ENCODE results near the gene TTC17.
"Not testable (repeated sequence)": the region's sequence is repeated elsewhere in the genome, so short reads cannot be mapped to it uniquely, and the experiment has no call there.

The TTC17 gene

GRCh38 chr11:43427971-43428370 is 69.3 kb downstream of the TTC17 start:
- TF ChIP-seq, protein P1, sequence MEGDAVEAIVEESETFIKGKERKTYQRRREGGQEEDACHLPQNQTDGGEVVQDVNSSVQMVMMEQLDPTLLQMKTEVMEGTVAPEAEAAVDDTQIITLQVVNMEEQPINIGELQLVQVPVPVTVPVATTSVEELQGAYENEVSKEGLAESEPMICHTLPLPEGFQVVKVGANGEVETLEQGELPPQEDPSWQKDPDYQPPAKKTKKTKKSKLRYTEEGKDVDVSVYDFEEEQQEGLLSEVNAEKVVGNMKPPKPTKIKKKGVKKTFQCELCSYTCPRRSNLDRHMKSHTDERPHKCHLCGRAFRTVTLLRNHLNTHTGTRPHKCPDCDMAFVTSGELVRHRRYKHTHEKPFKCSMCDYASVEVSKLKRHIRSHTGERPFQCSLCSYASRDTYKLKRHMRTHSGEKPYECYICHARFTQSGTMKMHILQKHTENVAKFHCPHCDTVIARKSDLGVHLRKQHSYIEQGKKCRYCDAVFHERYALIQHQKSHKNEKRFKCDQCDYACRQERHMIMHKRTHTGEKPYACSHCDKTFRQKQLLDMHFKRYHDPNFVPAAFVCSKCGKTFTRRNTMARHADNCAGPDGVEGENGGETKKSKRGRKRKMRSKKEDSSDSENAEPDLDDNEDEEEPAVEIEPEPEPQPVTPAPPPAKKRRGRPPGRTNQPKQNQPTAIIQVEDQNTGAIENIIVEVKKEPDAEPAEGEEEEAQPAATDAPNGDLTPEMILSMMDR (conservative IDR thresholded peaks at IDR 0.05; ENCODE audit: low read length), result no peak
- no peak for DNase-seq (ENCODE audit: low read depth)

GRCh38 chr11:43430916-43431315 is 72.2 kb downstream of the TTC17 start:
- not testable (repeated sequence) for DNase-seq (ENCODE audit: low read depth); H3K4me3 ChIP-seq (ENCODE audit: low read length)

More at GRCh38 chr11:43427971-43428370, 69.3 kb downstream of the TTC17 start:
- no peak overlapping the region for H3K4me3 ChIP-seq (ENCODE audit: low read length)

GRCh38 chr11:43434893-43435292 is 76.2 kb downstream of the TTC17 start:
- no peak overlapping the region for H3K4me3 ChIP-seq (ENCODE audit: low read length)
- no peak for DNase-seq (ENCODE audit: low read depth)
- TF ChIP-seq, protein P1 (conservative IDR thresholded peaks at IDR 0.05; ENCODE audit: low read length), result no peak

GRCh38 chr11:43440486-43440885 is 81.8 kb downstream of the TTC17 start:
- TF ChIP-seq, protein P1 (conservative IDR thresholded peaks at IDR 0.05; ENCODE audit: low read length), result no peak
- DNase-seq (ENCODE audit: low read depth), result no peak
- H3K4me3 ChIP-seq (ENCODE audit: low read length), result no peak overlapping the region

DNA sequence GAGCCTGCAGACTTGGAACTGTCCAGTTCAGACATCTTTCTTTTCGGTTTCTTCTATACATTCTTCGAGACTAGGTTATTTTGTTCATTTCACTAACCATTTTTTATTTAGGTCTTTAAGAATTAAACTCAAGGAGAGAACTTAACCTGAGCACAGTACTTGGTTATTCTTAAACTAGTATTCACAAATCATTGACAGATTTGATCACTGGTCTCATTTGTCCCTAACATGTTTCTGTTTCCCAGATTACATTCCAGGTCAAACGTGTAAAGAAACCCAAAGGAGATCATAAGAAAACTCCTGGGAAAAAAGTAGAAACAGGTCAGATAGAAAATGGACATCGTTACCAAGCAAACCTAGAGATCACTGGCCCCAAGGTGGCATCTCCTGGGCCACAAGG is 85.1 kb downstream of the TTC17 start:
- TF ChIP-seq, protein P1 (conservative IDR thresholded peaks at IDR 0.05; ENCODE audit: low read length), result no peak
- no peak for DNase-seq (ENCODE audit: low read depth)
- H3K4me3 ChIP-seq (ENCODE audit: low read length), result no peak overlapping the region

DNA sequence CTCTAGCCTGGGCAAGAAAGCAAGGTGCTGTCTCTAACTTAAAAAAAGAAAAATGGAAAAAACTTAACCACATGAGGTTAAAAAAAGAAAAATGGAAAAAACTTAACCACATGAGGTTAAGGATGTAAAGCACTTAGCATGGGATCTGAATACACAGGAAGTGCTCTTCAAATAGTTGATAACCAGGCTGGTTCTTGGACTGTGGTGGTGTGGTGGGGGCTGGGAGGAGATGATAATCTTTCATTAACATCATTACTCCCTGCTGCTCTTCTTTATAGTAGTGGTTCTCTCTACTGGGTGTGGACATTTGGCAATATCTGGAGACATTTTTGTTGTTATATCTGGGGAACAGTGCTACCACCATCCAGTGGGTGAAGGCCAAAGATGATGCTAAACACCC is 88.4 kb downstream of the TTC17 start:
- no peak for DNase-seq (ENCODE audit: low read depth)
- H3K4me3 ChIP-seq (ENCODE audit: low read length), result no peak overlapping the region

GRCh38 chr11:43458486-43458885 is 99.8 kb downstream of the TTC17 start:
- TF ChIP-seq, protein P1 (conservative IDR thresholded peaks at IDR 0.05; ENCODE audit: low read length), result no peak
- no peak for DNase-seq (ENCODE audit: low read depth)
- H3K4me3 ChIP-seq (ENCODE audit: low read length), result no peak overlapping the region

More for the DNA sequence above, 88.4 kb downstream of the TTC17 start:
- TF ChIP-seq, protein P1 (conservative IDR thresholded peaks at IDR 0.05; ENCODE audit: low read length), result no peak

DNA sequence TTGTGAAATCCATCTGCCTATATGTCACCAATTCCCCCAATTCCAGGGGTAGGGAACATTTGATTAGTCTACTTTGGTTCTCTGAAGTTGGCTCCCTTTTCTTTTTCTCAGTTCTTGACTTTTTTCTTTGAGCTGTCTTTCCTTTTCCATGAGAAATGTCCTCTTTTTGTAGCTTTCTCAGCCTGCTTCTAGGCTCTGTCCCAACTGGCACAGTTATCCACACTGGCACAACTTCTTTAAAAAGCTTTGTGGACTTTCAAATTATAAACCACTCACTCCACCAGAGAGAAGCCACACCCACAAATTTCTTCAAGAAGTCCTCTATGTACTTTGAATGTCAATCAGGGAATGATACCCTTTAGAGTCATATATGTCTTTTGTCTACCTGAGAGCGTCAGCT is 100.5 kb downstream of the TTC17 start:
- TF ChIP-seq, protein P1 (conservative IDR thresholded peaks at IDR 0.05; ENCODE audit: low read length), result no peak
- DNase-seq (ENCODE audit: low read depth), result no peak
- H3K4me3 ChIP-seq (ENCODE audit: low read length), result no peak overlapping the region

Data from AG10803 (cell line).